Limb (tissue), 2 donors: ENCODE data around the gene MICAL2.

Experiments
- DNase-seq, 2 donors: peaks; one replicate each; pipeline ENCODE4 v3.0.0-alpha.2; 2016; ENCODE audit errors: extremely low spot score in 2 of 2

MICAL2 gene

GRCh38 chr11:12097219-12097618 is 13.2 kb upstream of the MICAL2 start:
- no peak for DNase-seq

DNA sequence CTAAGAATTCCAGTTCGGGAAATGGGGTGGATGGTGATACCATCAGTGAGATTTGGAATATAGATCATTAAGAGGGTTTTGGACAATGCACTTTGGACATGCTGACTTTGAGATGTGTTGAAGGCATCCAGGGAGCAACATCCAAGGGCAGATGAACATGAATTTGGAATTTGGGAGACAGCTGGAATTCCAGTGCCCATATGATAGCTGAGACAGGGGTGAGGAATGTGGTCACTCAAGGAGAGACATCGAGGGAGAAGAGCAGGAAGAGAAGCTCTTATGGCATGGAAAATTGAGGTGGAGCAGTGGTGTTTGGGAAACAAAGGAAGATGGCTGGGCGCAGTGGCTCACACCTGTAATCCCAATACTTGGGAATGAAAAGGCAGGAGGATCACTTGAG is 11.8 kb upstream of the MICAL2 start:
- no peak for DNase-seq

- no peak for DNase-seq
Observed at GRCh38 chr11:12099132-12099873, 11.1 kb upstream of the MICAL2 start.

DNA sequence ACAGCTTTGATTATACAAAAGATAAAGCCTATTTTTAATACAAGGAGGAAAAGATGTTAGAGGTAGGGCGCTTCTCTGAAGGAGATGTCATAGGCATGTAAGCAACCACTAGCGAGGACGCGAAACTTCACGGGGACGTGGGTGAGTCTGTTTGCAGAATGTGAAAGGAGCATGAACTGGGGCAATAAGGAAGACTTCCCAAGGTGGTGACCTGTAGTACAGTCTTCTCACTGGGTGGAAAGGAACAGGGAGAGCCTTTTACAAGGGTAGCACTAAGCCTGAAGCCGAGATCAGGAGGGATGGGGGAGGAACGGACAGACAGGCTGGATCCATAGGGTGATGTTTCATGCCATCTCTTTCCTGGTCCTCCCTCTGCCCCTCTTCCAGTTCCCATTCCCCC is 10.0 kb upstream of the MICAL2 start:
- DNase-seq, result no peak

DNA sequence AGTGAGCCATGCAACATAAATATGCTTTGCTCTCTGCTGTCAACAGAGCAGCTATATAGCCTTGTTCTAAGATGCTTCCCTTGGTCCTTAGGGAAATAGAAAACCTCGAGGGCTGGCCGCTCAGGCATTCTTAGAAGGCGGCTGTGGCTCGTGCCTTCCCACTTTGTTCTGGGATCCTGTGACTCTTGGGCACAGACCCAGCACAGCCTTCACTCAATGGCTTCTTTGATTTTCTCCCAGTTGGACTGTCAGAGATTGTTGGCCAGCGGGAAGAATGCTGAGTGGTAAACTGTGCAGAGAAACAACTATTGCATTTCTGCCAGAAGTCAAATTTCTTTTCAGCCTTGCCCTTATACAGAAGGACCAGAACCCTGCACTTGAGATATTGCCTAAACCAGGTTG is 9.5 kb upstream of the MICAL2 start:
- DNase-seq, result no peak

DNA sequence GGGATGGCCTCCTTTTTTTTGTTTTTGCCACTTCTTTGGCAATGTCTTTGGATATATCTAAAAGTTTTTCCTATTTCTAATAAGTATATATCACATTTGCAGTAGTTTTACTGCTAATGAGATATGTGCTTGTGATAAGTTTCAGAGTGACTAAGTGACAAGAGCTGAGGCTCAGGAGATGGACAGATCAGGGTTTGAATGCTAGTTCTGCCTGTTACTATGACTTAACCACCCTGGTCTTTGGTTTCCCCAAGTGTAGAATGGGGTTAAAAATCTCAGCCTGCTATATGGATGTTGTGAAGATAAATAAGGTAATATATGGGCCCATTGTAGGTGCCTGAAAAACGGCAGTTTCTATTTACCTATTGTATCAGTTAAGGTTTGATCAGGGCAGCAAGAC is 9.1 kb upstream of the MICAL2 start:
- no peak for DNase-seq

- DNase-seq, result no peak
Observed at GRCh38 chr11:12102588-12103410, 7.6 kb upstream of the MICAL2 start.

- DNase-seq, result no peak
Observed at GRCh38 chr11:12103411-12104225, 6.8 kb upstream of the MICAL2 start.

- DNase-seq, result no peak
Observed at GRCh38 chr11:12105471-12105870, 4.9 kb upstream of the MICAL2 start.

DNA sequence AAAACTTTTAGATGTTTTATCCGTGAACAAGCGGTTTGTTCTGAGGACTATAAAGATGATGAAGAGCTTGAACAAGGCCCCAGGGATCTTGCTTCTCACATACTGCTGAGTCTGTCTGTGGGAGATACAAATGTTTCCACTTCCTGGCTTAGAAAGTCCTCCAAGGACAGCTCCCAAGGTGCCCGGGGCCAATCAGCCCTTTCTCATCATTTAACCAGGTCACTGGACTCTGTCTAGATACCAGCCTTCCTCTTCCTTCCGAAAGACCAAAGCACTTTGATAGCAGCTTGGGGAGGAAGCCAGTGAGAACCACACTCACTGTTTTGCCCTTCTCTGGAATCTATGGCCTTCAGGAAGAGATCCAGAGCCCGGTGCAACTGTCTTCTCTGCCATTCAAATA is 4.3 kb upstream of the MICAL2 start:
- DNase-seq, result no peak

DNA sequence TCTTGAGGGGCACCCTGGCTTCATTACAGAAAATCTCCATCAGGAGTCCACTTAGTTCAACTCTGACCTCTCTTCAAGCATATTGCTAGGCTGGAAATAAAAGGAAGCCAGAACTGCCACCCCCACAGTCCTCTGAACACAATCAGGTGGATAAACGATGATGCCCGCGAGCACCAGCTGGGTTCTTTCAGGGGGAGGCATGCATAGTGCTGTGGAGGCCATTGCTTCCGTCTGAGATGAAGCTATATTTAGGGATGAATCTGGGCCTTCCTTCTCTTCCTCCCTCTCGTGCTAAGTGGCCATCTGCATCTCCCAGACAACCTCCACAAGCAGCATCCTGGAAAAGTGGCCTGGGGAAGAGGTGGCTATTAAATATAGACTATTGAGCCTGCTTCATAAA is 3.9 kb upstream of the MICAL2 start:
- no peak for DNase-seq

DNA sequence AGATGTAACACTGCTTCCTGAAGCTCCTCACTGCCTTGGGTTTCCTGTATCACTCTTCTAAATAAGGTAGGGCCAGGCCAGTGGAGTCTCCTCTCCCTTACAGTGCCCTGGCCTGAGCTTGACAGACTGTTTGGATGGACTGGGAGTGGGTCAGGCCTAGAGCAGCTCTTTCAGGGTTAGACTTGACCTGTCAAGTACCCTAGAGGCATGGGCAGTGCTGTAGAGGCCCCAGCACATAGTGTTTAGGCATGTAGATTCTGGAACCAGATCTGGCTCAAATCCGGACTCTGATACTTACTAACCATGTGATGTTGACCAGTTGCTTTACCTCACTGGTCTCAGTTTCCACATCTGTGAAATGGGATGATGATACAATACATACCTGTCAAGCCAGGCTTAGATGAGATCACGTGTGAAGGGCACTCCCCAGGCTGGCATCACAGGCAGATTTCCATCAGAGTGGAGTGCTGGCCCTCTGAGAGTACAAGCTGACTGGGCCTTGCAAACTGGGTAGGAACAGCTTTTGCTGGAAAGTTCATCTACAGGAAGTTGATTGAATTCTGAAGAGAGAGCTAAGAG is 1.4 kb upstream of the MICAL2 start:
- DNase-seq, result no peak

DNA sequence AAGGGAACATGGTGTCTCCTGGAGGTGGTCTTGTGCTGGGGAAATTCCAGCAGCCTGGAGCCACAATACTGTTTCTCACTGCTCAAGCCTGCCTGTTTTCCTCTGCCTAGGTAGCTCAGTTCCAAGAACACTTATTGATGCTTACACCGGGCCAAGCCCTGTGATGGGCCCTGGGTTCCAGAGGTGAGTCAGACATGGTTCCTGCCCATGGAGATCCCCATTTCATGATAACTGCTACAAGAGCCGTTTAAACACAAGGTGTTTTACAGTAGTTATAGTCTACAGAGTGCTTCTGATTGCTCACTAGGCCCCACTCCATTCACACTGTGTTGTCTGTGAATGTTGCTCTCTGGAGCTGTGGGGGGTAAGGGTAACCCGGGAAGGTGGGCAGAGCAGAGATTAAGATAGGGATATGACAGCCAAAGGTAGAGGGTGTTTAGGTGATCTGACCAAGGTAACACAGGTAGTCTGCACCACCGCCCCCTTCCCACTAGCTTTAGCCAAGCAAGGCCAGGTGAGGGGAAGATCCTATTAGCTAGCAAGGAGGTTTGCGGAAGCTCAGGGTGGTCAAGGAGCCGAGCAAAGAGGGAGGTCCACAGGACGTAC is 696 bp upstream of the MICAL2 start:
- DNase-seq, result no peak

- DNase-seq, result peak in 1 of 2 donors; percentile 60
Observed at GRCh38 chr11:12110714-12111548, 541 bp downstream of the MICAL2 start.

DNA sequence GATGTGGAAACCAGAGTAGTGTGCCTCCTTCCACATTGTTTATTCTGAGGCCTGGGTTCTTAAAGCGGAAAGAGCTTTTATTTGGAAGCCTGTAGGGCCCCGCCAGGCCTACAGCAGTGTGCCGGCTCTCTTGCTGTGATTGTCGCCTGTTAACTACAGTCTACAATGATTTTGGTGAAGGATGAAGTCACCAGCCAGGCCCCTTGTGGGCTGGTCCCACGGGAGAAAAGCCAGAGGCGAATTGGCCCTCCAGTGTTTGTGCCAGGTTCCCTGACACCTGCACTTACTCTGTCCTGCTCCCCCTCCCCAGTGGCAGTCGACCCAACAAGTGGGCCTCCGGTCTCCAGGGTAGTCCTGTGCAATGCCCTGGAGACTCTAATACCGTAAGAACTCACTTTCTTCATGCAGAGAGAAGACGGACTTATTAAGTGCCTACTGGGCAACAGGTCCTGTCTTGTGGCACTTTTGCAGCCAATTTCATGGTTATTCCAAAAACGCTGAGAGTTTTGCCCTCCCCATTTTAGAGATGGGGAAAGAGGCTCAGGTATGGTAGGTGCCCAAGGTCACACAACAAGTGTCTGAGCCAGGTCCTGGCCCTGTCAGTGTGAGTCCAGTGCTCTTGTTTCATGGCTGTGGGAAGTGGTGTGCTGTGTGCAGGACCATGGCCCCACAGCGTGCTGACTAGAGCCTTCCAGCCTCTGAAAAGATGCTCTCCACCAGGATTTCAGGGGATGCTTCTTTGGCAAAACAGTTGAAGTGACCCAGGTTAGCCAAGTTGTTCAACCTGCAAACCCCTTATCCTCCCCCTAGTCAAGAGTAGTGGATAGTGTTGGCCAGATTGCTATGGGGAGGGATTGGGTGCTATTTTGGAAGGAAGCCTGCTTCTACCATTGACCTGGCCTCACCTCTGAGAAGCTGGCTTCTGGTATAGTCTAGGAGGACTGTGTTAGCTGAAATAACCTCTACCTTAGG is 1.4 kb downstream of the MICAL2 start:
- no peak for DNase-seq

DNA sequence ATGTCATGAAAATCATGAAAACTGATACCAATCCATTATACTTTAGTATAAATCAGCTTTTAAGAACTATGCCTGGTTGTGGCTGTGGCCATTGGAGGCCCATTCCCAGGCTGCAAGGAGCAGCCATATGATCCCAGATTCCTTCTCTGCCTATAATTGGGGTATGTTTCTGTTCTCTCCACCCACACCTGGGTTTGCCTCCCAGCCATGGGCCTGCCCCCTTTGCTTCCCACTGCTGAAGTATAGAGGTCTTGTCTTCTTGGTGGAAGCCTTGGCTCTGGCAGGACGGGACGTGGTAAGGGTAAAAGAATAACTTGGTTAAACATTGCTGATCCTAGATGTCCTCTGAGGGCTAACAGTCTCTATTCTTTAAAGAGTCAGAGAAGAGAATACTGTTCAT is 2.4 kb downstream of the MICAL2 start:
- no peak for DNase-seq

- no peak for DNase-seq
Observed at GRCh38 chr11:12113294-12113693, 2.9 kb downstream of the MICAL2 start.

DNA sequence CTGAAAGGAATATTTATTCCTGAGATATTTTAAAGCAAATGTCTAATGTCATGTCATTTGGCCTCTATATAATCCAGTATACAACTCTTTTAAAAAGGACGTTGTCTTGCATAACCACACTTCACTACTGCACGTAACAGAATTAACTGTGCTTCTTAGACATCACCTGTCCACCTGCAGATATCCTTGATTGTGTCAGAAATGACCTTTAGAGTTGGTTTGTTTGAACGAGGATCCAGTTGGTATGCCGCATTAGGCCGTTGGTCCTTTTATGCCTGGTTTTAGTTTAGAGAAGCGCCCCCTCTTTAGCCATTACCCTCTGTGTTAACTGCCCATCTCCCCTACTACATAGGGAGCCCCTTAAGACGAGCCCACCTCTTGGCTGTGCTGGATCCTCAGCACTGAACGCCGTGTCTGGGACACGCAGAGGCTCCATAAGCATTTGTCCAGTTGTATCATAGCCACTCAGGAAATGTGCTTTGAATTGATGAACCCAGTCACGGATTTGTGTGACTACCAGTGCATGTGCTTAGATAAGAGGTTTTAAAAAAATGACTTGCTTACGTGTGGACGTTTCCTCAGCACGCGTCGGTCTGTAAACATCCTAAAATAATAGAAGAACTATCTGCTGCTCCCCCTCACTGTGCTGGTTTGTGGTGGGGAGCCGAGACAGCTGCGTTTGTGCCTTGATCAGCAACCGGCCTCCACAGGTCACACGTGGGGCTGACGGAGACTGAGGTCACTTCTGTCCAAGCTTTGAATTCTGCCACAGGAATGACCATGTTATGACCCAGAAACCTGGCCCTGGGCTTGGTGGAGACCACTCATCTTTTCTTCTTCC is 4.0 kb downstream of the MICAL2 start:
- DNase-seq, result no peak
